ENCODE data around the gene OR6C4. TPM values are rescaled to one million over a fixed set of nuclear protein-coding genes. Genes with fewer than 3 reads are reported as not detected.
"Not testable (repeated sequence)": the region's sequence is repeated elsewhere in the genome, so short reads cannot be mapped to it uniquely, and the experiment has no call there.

The OR6C4 gene
- total RNA-seq, 4 donors from 2014 or later, result not detected

GRCh38 chr12:55516391-55516790 is 33.0 kb upstream of the OR6C4 start:
- H3K9me3 ChIP-seq, result no peaks in the 10 kb centered on the region
- H3K36me3 ChIP-seq, result no peaks in the 10 kb centered on the region
- no peak overlapping the region for H3K27ac ChIP-seq
- no peaks in the 10 kb centered on the region for H3K27me3 ChIP-seq
- no peak for TF ChIP-seq EP300 (IDR thresholded peaks at IDR 0.05; ENCODE audit: low read depth)
- TF ChIP-seq POLR2A (IDR thresholded peaks at IDR 0.05), result no peak
- no peak for TF ChIP-seq CTCF (IDR thresholded peaks at IDR 0.05)
- TF ChIP-seq POLR2AphosphoS5 (IDR thresholded peaks at IDR 0.05), result no peak
- intact Hi-C loops (cut with DNase I; ENCODE audit: low total_unique reads) (no loop called here), in situ Hi-C loops (cut with MboI; ENCODE audit: low pct_ligation_motif_present in 1 of 4, low pct_unique_long_range_greater_than_20kb in 1 of 4, low sequenced_read_pairs in 3 of 4) (no loop called here)
- no peak overlapping the region for H3K4me3 ChIP-seq
- no peaks in the 10 kb centered on the region for H3K4me1 ChIP-seq
- DNase-seq, result no peak

GRCh38 chr12:55548235-55548634 is 1.2 kb upstream of the OR6C4 start:
- intact Hi-C loops (cut with DNase I; ENCODE audit: low total_unique reads), result not testable (repeated sequence)
- 73 to 92% methylated on average over 2 of the region's 2 CpGs for WGBS, 2 donors (ENCODE audit: low coverage in 1 of 2)

GRCh38 chr12:55548756-55549155 is 646 bp upstream of the OR6C4 start:
- H3K27me3 ChIP-seq, result no peaks in the 10 kb centered on the region
- no peaks in the 10 kb centered on the region for H3K9me3 ChIP-seq
- no peak for DNase-seq
- H3K4me1 ChIP-seq, result no peaks in the 10 kb centered on the region
- H3K4me3 ChIP-seq, result no peak overlapping the region
- H3K36me3 ChIP-seq, result no peaks in the 10 kb centered on the region
- no peak overlapping the region for H3K27ac ChIP-seq
- TF ChIP-seq CTCF (IDR thresholded peaks at IDR 0.05) (no peak), POLR2A (IDR thresholded peaks at IDR 0.05) (no peak), EP300 (IDR thresholded peaks at IDR 0.05; ENCODE audit: low read depth) (no peak), POLR2AphosphoS5 (IDR thresholded peaks at IDR 0.05) (no peak)
- in situ Hi-C loops (cut with MboI; ENCODE audit: low pct_ligation_motif_present in 1 of 4, low pct_unique_long_range_greater_than_20kb in 1 of 4, low sequenced_read_pairs in 3 of 4) (no loop called here), intact Hi-C loops (cut with DNase I; ENCODE audit: low total_unique reads) (no loop called here)

More at GRCh38 chr12:55548235-55548634, 1.2 kb upstream of the OR6C4 start:
- H3K36me3 ChIP-seq; H3K27me3 ChIP-seq; H3K27ac ChIP-seq; H3K4me1 ChIP-seq; in situ Hi-C loops (cut with MboI; ENCODE audit: low pct_ligation_motif_present in 1 of 4, low pct_unique_long_range_greater_than_20kb in 1 of 4, low sequenced_read_pairs in 3 of 4); DNase-seq; H3K4me3 ChIP-seq; H3K9me3 ChIP-seq: not testable (repeated sequence)

DNA sequence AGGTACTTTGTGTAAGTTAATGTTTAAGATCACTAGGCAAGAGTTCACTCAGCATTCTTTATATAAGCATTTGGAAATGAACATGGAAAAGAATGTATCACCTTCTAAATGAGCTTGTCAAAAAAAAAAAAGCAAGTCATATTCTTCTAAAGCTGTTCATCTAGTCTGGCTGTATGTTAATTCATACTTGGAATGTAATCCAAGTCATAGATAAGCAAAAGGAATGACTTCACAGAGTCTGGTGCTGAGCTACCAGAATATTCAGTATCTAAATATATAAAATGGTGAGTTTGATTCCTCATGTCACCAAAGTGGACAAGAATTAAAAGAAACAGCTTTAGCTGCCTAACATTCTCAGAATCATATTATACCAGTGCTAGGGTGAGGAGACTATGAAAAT is 4.9 kb downstream of the OR6C4 start:
- Histone ChIP-seq H3K4me1 (no peaks in the 10 kb centered on the region), H3K9me3 (peaks cover 16% of the 10 kb centered on the region in 2 donors), H3K27me3 (no peaks in the 10 kb centered on the region), H3K27ac (no peak overlapping the region), H3K4me3 (no peak overlapping the region), H3K36me3 (no peaks in the 10 kb centered on the region)
- intact Hi-C loops (cut with DNase I; ENCODE audit: low total_unique reads), result no loop called here
- in situ Hi-C loops (cut with MboI; ENCODE audit: low pct_ligation_motif_present in 1 of 4, low pct_unique_long_range_greater_than_20kb in 1 of 4, low sequenced_read_pairs in 3 of 4), result no loop called here
- no peak for DNase-seq
- TF ChIP-seq EP300 (IDR thresholded peaks at IDR 0.05; ENCODE audit: low read depth) (no peak), POLR2AphosphoS5 (IDR thresholded peaks at IDR 0.05) (no peak), POLR2A (IDR thresholded peaks at IDR 0.05) (no peak), CTCF (IDR thresholded peaks at IDR 0.05) (no peak)

DNA sequence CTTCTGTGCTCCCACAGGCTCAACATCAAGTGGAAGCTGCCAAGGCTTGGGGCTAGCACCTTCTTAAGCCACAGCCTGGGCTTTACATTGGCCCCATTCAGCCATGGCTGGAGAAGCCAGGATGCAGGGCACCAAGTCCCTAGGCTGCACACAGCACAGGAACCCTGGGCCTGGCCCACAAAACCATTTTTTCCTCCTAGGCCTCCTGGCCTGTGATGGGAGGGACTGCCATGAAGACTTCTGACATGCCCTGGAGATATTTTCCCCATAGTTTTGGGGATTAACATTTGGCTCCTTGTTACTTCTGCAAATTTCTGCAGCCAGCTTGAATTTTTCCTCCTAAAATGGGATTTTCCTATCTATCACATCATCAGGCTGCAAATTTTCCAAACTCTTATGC is 20.7 kb downstream of the OR6C4 start:
- peaks cover 14 to 18% of the 10 kb centered on the region in 2 donors for H3K9me3 ChIP-seq
- DNase-seq; H3K4me3 ChIP-seq; H3K27me3 ChIP-seq; H3K36me3 ChIP-seq; in situ Hi-C loops (cut with MboI; ENCODE audit: low pct_ligation_motif_present in 1 of 4, low pct_unique_long_range_greater_than_20kb in 1 of 4, low sequenced_read_pairs in 3 of 4); intact Hi-C loops (cut with DNase I; ENCODE audit: low total_unique reads); H3K27ac ChIP-seq; H3K4me1 ChIP-seq: not testable (repeated sequence)

- intact Hi-C loops (cut with DNase I; ENCODE audit: low total_unique reads); H3K27ac ChIP-seq; H3K4me3 ChIP-seq; H3K27me3 ChIP-seq; H3K36me3 ChIP-seq; H3K4me1 ChIP-seq; DNase-seq; in situ Hi-C loops (cut with MboI; ENCODE audit: low pct_ligation_motif_present in 1 of 4, low pct_unique_long_range_greater_than_20kb in 1 of 4, low sequenced_read_pairs in 3 of 4): not testable (repeated sequence)
- 71 to 96% methylated on average over 1 of the region's 1 CpG for WGBS, 2 donors (ENCODE audit: low coverage in 1 of 2)
- H3K9me3 ChIP-seq, result peaks cover 14 to 18% of the 10 kb centered on the region in 2 donors
Observed at GRCh38 chr12:55570689-55571088, 21.3 kb downstream of the OR6C4 start.

Measured in transverse colon (tissue), 4 donors.